ENCODE measurements around the gene NDE1.

NDE1 gene

GRCh38 chr16:15694499-15694898 lies 44.5 kb downstream of the NDE1 start:
- H3K4me3 ChIP-seq (ENCODE audit: control insufficient read depth, low read depth, low read length) = no peak overlapping the region
- DNase-seq (ENCODE audit: low read depth) = peak; percentile 7
- TF ChIP-seq, protein P1, sequence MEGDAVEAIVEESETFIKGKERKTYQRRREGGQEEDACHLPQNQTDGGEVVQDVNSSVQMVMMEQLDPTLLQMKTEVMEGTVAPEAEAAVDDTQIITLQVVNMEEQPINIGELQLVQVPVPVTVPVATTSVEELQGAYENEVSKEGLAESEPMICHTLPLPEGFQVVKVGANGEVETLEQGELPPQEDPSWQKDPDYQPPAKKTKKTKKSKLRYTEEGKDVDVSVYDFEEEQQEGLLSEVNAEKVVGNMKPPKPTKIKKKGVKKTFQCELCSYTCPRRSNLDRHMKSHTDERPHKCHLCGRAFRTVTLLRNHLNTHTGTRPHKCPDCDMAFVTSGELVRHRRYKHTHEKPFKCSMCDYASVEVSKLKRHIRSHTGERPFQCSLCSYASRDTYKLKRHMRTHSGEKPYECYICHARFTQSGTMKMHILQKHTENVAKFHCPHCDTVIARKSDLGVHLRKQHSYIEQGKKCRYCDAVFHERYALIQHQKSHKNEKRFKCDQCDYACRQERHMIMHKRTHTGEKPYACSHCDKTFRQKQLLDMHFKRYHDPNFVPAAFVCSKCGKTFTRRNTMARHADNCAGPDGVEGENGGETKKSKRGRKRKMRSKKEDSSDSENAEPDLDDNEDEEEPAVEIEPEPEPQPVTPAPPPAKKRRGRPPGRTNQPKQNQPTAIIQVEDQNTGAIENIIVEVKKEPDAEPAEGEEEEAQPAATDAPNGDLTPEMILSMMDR (conservative IDR thresholded peaks at IDR 0.05; ENCODE audit: control insufficient read depth, insufficient read depth, low read depth, low read length) = no peak

DNA sequence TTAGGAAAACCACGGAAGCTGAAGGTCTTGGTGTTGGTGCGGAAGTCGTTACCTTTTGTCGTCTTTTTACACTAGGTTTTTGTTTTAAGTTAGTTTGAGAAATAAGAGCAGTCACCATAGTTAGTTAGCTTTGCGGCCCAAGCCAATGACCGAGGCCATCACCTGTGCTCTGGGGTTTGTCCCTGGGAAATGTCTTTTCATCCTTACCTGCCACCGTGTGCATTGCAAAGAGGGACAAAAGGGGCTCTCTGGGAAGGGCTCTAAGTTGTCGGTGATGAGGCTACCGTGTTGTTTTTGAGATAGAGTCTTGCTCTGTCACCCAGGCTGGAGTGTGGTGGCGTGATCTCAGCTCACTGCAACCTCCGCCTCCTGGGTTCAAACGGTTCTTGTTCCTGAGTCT lies 49.8 kb downstream of the NDE1 start:
- TF ChIP-seq, protein P1 (conservative IDR thresholded peaks at IDR 0.05; ENCODE audit: control insufficient read depth, insufficient read depth, low read depth, low read length) = no peak
- no peak overlapping the region for H3K4me3 ChIP-seq (ENCODE audit: control insufficient read depth, low read depth, low read length)
- no peak for DNase-seq (ENCODE audit: low read depth)

- no peak overlapping the region for H3K4me3 ChIP-seq (ENCODE audit: control insufficient read depth, low read depth, low read length)
- TF ChIP-seq, protein P1 (conservative IDR thresholded peaks at IDR 0.05; ENCODE audit: control insufficient read depth, insufficient read depth, low read depth, low read length) = no peak
These were observed 51.3 kb downstream of the NDE1 start for GRCh38 chr16:15701367-15701766.

GRCh38 chr16:15701975-15702970 lies 52.2 kb downstream of the NDE1 start:
- peak; percentile 68 for DNase-seq (ENCODE audit: low read depth)
- TF ChIP-seq, protein P1 (conservative IDR thresholded peaks at IDR 0.05; ENCODE audit: control insufficient read depth, insufficient read depth, low read depth, low read length) = no peak

More at GRCh38 chr16:15701367-15701766, 51.3 kb downstream of the NDE1 start:
- no peak for DNase-seq (ENCODE audit: low read depth)

DNA sequence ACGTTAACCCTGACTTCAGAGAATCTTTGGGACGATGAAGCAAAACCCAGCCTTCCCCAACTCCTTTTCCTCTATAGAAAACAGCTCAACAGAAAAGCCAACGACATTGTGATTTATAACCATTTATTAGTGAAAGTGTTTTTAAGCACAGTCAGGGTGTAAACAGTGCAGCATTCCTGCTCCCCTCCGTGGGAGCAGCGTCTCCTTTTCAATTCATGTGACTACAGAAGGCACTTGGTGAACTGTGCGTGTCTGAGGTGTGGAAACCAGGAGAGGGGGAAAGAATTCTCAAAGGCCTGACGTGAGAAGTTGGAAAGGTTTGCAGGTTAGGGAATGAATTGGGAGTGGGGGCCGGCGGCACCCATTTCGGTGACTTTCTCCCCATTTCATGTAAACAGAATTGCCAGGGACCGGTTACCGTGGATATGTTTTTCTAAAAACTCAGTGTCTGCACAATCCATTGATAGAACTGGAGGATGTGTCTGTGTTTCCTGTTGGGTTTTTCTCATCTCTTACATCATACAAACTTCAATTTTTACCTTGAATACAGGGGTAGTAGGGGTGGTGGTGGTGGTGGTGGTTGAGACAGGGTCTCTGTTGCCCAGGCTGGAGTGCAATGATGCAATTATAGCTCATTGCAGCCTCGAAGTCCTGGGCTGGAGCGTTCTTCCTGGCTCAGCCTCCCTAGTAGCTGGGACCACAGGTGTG lies 53.1 kb downstream of the NDE1 start:
- H3K4me3 ChIP-seq (ENCODE audit: control insufficient read depth, low read depth, low read length) = no peak overlapping the region
- no peak for DNase-seq (ENCODE audit: low read depth)
- TF ChIP-seq, protein P1 (conservative IDR thresholded peaks at IDR 0.05; ENCODE audit: control insufficient read depth, insufficient read depth, low read depth, low read length) = no peak

More at GRCh38 chr16:15701975-15702970, 52.2 kb downstream of the NDE1 start:
- H3K4me3 ChIP-seq (ENCODE audit: control insufficient read depth, low read depth, low read length) = no peak overlapping the region

- TF ChIP-seq, protein P1 (conservative IDR thresholded peaks at IDR 0.05; ENCODE audit: control insufficient read depth, insufficient read depth, low read depth, low read length) = peak; percentile 79
- peak; percentile 77 for DNase-seq (ENCODE audit: low read depth)
These were observed 54.5 kb downstream of the NDE1 start for GRCh38 chr16:15704545-15704987.

More at GRCh38 chr16:15704545-15704987, 54.5 kb downstream of the NDE1 start:
- no peak overlapping the region for H3K4me3 ChIP-seq (ENCODE audit: control insufficient read depth, low read depth, low read length)

Data from fibroblast of mammary gland (primary cell).